LNCAP (cell line): ENCODE measurements around the gene C5AR1.

Source experiments
- CTCF ChIP-seq: fragments of 450-650 bp; IDR thresholded peaks from 2 replicates; pipeline ENCODE4 v1.5.1; 2017; ENCODE audit warnings: mild to moderate bottlenecking

The C5AR1 gene

DNA sequence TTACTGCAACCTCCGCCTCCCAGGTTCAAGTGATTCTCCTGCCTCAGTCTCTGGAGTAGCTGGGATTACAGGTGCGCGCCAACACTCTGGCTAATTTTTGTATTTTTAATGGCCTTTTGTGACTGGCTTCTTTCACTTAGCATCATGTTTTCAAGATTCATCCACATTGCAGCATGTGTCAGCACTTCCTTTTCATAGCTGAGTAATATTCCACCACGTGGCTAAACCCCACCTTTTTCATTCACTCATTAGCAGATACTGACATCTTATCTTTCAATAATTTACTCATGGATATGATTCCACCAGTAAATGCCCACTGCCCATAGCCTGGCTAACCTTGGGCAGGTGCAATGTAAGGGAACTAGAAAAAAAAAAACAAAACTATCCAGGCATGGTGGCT, 6.9 kb downstream of the C5AR1 start:
- TF ChIP-seq CTCF, result no peak

DNA sequence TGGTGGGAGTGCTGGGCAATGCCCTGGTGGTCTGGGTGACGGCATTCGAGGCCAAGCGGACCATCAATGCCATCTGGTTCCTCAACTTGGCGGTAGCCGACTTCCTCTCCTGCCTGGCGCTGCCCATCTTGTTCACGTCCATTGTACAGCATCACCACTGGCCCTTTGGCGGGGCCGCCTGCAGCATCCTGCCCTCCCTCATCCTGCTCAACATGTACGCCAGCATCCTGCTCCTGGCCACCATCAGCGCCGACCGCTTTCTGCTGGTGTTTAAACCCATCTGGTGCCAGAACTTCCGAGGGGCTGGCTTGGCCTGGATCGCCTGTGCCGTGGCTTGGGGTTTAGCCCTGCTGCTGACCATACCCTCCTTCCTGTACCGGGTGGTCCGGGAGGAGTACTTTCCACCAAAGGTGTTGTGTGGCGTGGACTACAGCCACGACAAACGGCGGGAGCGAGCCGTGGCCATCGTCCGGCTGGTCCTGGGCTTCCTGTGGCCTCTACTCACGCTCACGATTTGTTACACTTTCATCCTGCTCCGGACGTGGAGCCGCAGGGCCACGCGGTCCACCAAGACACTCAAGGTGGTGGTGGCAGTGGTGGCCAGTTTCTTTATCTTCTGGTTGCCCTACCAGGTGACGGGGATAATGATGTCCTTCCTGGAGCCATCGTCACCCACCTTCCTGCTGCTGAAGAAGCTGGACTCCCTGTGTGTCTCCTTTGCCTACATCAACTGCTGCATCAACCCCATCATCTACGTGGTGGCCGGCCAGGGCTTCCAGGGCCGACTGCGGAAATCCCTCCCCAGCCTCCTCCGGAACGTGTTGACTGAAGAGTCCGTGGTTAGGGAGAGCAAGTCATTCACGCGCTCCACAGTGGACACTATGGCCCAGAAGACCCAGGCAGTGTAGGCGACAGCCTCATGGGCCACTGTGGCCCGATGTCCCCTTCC, 10.5 kb downstream of the C5AR1 start:
- no peak for TF ChIP-seq CTCF

DNA sequence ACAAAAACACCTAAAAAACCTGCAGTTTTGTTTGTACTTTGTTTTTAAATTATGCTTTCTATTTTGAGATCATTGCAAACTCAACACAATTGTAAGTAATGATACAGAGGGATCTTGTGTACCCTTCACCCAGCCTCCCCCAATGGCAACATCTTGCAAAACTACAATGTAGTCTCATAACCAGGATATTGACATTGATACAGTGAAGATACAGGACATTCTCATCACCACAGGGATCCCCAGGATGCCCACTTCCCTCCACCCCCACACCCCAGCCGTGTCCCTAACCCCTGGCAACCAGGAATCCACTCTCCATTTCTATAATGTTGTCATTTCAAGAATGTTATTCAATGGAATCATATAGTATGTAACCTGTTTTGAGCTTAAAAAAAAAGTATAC, 12.0 kb downstream of the C5AR1 start:
- TF ChIP-seq CTCF, result no peak

DNA sequence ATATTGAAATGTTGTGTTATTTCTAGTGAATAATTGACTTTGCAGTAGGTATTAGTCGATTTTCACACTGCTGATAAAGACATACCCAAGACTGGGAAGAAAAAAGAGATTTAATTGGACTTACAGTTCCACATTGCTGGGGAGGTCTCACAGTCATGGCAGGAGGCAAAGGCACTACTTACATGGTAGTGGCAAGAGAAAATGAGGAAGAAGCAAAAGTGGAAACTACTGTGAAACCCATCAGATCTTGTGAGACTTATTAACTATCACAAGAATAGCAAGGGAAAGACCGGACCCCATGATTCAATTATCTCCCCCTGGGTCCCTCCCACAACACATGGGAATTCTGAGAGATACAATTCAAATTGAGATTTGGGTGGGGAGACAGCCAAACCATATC, 12.4 kb downstream of the C5AR1 start:
- no peak for TF ChIP-seq CTCF

DNA sequence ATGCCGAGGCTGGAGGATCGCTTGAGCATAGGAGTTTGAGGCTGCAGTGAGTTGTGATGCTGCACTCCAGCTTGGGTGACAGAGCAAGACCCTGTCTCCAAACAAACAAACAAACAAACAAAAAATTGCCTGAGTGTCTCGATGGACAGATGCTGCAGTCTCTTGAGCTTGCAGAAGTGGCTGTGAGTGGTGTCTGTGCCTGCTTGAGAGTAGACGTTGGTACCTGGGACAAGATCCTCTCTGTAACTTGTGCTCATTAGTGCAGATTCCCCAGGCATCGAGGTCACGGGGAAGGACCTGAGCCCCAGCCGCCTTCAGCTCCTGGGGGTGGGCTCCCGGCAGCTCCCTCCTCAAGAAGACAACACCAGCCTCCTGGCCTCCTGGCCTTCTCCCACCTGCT, 13.7 kb downstream of the C5AR1 start:
- TF ChIP-seq CTCF, result no peak

DNA sequence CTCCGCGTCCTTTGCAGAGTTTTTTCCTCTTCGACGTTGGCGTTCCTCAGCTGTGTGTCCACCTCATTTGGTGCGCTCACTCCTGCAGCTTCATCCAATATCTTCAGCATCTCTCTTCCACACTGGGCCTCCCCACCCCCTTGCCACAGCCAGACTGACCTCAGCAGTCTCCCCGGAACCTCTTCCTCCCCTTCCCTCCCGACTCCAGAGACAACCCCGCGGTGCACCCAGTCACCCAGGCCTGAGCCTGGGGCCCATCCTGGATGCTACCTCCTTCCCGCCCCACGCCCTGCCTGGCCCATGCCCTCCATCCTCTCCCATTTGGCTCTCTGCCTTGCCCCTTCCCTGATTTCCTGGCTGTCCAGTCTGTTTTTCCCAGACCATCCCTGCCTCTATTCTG, 14.2 kb downstream of the C5AR1 start:
- no peak for TF ChIP-seq CTCF

DNA sequence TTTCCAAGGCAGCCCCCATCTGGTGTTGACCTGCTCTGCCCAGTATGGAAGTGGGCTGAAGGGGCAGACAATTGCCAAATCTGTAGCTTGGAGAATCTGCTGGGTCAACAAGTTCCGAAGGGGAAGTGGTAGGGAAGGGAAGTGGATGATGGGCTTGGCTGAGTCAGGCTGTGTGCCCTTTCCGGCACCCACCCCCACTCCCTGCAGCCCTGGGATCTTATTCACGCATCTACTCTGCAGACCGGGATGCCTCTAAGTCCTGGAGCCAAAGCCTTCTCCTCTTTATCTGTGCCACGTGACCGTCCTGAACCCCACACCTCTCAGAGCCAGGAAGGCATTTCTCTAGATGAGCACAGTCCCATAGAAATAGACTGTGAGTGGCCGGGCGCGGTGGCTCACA, 14.8 kb downstream of the C5AR1 start:
- no peak for TF ChIP-seq CTCF

DNA sequence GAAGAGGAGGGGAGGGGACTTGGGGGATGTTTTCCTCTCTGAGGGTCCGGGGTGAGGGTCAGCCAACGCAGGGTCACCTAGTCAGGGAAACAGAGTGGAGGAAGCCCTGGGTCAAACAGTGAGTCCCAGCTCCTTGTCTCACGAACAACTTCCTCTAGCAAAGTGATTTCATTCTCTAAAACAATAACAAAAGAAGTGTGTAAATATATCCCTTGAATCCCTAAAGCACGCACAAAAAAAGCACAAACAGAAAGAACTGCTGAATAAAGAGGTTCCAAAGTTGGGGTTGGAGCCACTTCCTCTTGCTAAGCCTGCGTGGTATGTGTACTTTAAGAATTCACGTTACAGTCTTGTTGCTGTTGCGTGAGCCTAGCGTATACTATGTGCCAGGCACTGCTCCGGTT, 20.8 kb downstream of the C5AR1 start:
- TF ChIP-seq CTCF, result no peak
